HUDEP-2 (cell line): ENCODE results near the gene LRRC10.

Experiments used
- DNase-seq, 76 experiments: peaks; one replicate each; lab custom pipeline; 2025; ENCODE audit not compliant: unreplicated experiment in 76 of 76; lab: John Stamatoyannopoulos, UW

Gene LRRC10

GRCh38 chr12:69570545-69571399 lies 39.9 kb downstream of the LRRC10 start:
- DNase-seq, result peak in 45 of 76 experiments; percentile 1 to 62 (median 25)

DNA sequence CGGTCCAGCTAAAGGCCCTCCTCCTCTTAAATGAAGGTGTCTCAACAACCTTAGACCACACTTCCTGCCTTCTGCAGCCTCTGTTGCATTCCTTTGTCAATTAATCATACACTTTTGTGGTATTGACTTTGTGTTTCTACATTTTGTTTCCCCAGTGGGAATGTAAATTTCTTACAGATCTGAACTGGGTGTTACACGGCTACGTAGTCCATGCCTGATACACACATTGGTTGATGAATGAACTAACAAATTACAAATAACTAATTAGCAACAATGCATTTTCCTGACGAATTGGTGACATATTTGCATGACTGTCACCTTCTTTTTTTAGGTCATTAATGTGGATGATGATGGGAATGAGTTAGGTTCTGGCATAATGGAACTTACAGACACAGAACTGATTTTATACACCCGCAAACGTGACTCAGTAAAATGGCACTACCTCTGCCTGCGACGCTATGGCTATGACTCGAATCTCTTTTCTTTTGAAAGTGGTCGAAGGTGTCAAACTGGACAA lies 40.6 kb downstream of the LRRC10 start:
- no peak for DNase-seq

GRCh38 chr12:69569236-69569635 lies 41.5 kb downstream of the LRRC10 start:
- DNase-seq, result no peak

- DNase-seq, result no peak
Observed at GRCh38 chr12:69566603-69567002, 44.1 kb downstream of the LRRC10 start.

DNA sequence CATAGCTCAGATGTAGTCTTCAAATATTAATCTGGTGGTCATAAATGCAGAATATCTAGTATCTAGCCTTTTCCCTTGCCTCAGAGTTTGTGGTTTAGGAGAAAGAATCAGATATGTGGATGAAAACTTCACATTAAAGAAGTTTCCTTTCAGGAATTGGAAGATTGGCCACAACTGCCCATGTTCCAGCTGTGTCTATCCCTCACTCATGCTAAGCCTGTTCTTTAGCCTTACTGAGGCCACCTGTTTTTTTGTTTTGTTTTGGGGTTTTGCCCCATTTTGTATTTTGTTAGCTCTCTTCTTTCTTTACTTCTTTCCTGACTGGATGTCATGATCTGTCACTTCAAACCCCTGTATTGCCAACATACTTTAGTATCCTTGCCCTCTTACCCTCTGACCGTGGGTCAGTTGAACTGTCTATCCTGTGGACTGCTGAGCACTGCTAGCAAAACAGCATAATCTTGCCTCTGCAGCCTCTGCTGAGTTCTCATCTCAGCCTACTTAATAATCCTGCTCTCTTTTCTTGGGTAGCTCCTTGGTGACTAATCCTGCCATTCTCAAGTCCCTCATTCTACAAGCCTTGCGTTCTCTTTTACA lies 47.4 kb downstream of the LRRC10 start:
- DNase-seq, result no peak
